HG03439 (cell line): ENCODE measurements around the gene COMP.
"Not testable (repeated sequence)": the region's sequence is repeated elsewhere in the genome, so short reads cannot be mapped to it uniquely, and the experiment has no call there.

Source experiments
- ATAC-seq: cut with Tn5 transposase; IDR thresholded peaks from one replicate; pipeline ENCODE4 v1.9.1; 2021; ENCODE audit warnings: mild to moderate bottlenecking, moderate library complexity; ENCODE audit not compliant: unreplicated experiment

The COMP gene

DNA sequence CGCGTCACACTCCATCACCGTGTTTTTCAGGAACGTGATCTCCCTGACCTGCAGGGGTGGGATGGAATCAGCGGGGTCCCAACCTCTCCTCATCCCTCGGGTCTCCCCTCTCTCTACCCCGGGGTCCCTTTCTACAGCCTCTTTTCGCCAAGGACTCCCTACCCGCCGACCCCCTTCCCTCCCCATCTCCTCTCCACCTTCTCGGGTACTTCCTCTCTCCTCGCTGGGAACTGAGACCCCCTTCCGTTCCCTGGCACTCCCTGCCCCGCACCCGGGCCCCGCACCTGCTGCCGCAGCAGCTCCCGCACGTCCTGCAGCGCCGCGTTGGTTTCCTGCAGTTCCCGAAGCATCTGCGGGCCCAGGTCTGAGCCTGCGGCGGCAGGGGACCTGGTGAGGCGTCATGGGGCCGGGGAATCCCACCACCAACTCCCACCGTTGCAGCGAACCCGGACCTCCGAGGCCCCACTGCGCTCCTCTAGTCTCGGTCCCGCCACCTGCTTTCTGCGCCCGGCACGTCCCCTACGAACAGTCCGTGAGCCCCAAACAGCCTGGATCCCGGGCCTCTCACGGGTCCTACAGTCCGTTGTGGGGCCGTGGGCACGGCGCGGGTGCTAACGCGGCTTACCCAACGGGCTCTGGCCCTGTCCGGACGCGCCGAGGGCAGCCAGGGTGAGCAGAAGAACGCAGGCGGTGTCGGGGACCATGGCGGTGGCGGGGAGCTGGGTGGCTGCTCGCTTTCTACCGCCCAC, at the start of gene COMP:
COMP (minus strand) TSS at position 740 of the 749 bp plus-strand sequence; CDS start at position 704, 36 bp downstream.
- ATAC-seq, result no peak

DNA sequence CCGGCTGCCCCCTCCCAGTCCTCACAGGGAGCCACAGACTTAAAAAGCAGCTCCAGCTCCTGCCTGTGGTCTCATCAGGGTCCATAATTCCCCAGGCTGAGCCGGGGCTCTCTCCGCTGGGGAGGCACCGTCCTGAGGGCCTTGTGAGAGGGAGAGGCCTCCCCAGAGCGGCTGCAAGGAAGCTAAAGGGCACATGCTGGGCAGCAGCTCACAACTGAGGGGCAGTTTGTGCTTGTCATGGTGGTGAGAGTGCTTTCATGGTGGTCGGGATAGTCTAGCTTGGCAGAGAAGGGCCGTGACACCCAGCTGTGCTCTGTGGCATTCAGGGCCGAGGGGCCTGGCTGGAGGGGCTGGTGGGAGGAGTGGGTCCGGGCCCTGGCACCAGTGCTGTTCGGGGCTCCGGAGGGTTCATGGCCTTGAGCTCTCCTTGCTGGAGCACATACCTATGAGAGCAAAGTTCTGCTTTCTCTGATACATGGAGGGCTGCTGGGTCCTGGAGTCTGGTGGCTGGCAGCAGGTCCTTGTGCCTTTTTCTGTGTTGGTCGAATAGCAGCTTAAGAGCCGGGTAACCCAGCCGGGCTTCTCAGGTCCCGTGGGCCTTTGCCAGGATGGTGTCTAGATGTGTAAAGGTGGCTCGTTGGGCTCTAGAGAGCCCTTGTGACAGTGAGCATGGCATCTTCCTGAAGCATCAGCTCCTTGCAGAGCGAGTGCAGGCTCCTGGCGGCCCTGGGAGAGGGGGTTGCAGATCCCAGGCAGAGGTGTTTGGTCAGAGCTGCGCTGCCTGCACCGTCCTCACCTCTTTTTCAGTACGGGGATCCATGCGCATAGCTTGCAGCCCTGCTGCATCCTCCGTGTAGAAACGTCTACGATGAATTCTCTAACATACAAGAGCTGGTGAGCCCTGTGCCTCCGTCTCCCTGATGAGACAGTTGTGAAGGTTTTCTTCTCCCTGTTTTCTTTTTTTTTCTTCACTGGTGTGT, 49.5 kb upstream of the COMP start:
- no peak for ATAC-seq

DNA sequence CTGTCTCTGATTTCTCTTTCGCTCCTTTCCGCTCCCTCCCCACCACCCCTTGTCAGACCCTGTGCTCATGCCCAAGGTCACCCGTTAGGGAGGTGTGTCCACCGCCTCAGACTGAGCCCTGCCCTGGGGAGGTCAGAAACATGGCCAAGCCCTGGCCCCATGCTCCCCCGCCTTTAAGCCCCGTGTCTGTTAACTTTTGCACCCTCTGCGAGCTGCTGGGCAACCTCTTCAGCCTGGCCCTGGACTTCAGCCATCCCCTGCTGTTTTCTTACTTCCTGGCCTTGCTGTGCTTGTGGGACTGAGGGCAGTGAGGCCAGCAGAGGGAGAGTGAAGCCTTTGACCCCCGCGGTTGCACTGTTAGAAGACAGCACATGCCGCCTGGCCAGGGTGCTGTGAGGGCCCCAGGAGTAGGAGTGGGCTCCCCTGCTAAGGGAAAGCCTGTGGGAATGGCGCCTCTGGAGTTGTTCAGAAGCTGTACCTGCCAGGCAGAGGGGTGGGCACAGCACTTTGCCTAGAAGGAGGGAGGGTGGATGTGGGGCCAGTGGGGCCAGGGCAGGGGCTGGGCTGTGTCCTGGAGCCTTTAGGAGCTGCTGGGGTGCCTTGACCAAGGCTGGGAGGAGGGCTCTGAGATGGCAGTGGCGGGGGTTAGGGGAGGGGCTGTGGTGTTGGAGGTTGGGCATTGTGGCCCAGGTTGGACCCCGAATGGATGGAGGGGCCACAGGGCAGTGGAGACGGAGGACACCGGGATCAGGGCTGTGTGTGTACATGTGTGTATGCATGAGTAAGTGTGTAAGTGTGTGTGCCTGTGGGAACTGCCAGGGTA, 48.6 kb upstream of the COMP start:
- no peak for ATAC-seq

- no peak for ATAC-seq
Measured at GRCh38 chr19:18834644-18834984, 43.5 kb upstream of the COMP start.

- no peak for ATAC-seq
Measured at GRCh38 chr19:18833849-18834643, 42.9 kb upstream of the COMP start.

GRCh38 chr19:18833141-18833476, 42.0 kb upstream of the COMP start:
- no peak for ATAC-seq

- peak; percentile 39 for ATAC-seq
Measured at GRCh38 chr19:18832306-18833140, 41.4 kb upstream of the COMP start.

GRCh38 chr19:18831524-18832305, 40.6 kb upstream of the COMP start, which contains the start of gene UPF1:
TSS of gene UPF1 (plus strand) at chr19:18831959. CDS start at chr19:18832210, 251 bp downstream.
- peak; percentile 63 for ATAC-seq

DNA sequence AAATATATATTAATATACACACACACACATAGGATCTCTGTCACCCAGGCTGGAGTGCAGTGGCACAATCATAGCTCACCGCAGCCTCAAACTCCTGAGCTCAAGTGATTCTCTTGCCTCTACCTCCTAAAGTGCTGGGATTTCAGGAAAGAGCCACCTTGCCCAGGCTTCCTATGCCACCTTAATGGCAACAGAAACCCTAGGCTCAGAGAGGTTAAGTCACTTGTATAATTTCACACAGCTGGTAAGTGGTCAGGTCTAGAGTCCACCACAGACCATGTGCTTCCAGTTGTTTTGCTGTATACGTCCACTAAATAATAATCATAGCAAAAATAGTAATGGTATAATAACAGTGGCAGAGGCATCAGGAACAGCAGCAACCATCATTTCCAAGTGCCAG, 39.4 kb upstream of the COMP start:
- ATAC-seq, result no peak

GRCh38 chr19:18828786-18829185, 37.7 kb upstream of the COMP start:
- ATAC-seq, result no peak

- no peak for ATAC-seq
Measured at GRCh38 chr19:18817574-18817973, 26.5 kb upstream of the COMP start.

DNA sequence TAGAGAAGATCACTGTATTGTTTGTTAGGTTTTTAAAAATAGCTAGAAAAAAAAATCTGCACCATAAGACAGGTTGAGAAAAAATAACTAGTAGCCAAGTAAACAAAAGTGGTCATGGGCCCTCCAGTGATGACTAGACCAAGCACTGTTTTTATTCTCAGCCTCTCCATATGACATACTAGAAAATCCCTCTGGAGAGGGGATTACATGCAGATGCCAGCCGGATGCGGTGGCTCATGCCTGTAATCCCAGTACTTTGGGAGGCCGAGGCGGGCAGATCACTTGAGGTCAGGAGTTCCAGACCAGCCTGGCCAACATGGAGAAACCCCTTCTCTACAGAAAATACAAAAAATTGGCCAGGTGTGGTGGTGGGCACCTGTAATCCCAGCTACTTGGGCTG, 25.5 kb upstream of the COMP start:
- ATAC-seq, result not testable (repeated sequence)

DNA sequence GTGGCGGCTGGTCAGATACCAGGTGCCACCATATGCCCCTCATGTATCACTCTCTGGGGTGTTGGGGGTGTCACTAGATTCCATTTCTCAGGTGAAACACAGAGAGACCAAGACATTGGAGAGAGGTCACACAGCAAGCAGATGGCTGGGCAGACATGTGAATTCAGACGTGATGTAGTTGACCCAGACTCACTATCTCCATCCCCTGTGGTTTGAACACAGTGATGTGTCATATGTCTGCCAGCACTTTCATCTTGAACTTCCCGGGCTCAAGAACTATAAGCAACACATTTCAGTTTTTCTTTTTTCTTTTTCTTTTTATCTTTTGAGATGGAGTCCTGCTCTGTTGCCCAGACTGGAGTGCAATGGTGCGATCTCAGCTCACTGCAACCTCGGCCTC, 24.6 kb upstream of the COMP start:
- no peak for ATAC-seq

DNA sequence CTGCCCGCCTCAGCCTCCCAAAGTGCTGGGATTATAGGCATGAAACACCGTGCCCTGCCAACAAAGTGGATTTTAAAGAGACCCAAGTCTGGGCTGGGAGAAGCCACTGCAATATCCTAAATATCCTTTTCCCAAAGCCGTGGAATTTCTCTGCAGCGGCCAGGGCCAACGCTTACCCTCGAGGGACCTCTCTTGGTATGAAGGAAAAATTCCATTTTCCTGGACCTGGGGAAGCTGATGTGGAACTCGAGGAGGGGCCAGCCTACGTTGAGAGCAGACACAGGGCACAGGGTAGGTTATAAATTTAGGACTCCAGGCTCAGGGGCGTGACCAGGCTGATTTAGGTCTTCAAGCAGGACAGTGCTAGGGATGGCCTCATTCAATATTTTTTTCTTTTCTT, 23.0 kb upstream of the COMP start:
- no peak for ATAC-seq

- ATAC-seq, result not testable (repeated sequence)
Measured at GRCh38 chr19:18811638-18812037, 20.5 kb upstream of the COMP start.

- no peak for ATAC-seq
Measured at GRCh38 chr19:18809149-18809868, 18.2 kb upstream of the COMP start.

- no peak for ATAC-seq
Measured at GRCh38 chr19:18807861-18808331, 16.8 kb upstream of the COMP start.

DNA sequence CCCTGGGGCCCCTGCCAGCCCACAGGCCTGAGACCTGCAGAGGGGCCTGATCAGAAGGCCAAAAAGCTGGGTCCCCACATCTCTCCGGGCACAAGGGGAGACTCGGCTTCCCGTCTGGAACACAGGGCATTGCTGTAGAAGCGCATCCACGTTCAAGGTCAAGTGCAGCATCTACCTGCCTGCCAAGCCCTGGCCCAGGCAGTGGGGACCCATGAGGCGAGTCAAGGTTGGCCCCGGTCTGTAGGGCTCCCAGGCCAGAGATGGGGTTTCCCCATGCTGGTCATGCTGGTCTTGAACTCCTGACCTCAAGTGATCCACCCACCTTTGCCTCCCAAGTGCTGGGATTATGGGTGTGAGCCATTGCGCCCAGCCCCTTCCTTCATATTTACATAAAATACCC, 13.5 kb upstream of the COMP start:
- no peak for ATAC-seq
